H1 (cell line): ENCODE data around the gene HIC1. TPM values are rescaled to one million over a fixed set of nuclear protein-coding genes. Genes with fewer than 3 reads are reported as not detected.

Experiments
- CTCF ChIA-PET: fragments of 300-600 bp; sonication (Branson Sonifier 250); formaldehyde crosslinking; loops from one replicate; lab custom pipeline; 2021; ENCODE audit not compliant: partially characterized antibody; lab: Charles Lee
- POLR2A ChIA-PET: fragments of 300-600 bp; sonication (Branson Sonifier 250); formaldehyde crosslinking; loops from one replicate; lab custom pipeline; 2021; ENCODE audit warnings: inconsistent platforms; ENCODE audit not compliant: partially characterized antibody; lab: Charles Lee
- DNase-seq, 2 experiments: peaks; one replicate each; pipeline versions ENCODE4 v3.0.0 to v3.0.0-alpha.2; 2010 to 2022; ENCODE audit warnings: low spot score in 2 of 2, low read depth in 1 of 2, mixed read lengths in 1 of 2
- FAIRE-seq: peaks from 2 replicates; lab custom pipeline; 2011; peaks lifted over from hg19 to GRCh38; lab: Jason Lieb, UNC
- H2AFZ ChIP-seq: 2 replicates; pipeline ENCODE4 v1.8.1; 2012; ENCODE audit warnings: low read length, inconsistent platforms
- H2AK5ac ChIP-seq: 2 replicates; pipeline ENCODE4 v1.6.1; 2013; ENCODE audit warnings: low read depth, low read length
- H2BK120ac ChIP-seq: replicated peaks from 2 replicates; pipeline ENCODE3; 2013; ENCODE audit warnings: low read depth, low read length, inconsistent platforms
- H2BK12ac ChIP-seq: 2 replicates; pipeline ENCODE4 v1.6.1; 2013; ENCODE audit warnings: low read depth, low read length
- H2BK15ac ChIP-seq: 2 replicates; pipeline ENCODE4 v1.6.1; 2013; ENCODE audit warnings: low read length
- H2BK20ac ChIP-seq: 2 replicates; pipeline ENCODE4 v1.6.1; 2013; ENCODE audit warnings: low read length
- H2BK5ac ChIP-seq: 2 replicates; pipeline ENCODE4 v1.6.1; 2013; ENCODE audit warnings: low read depth, low read length
- H3K14ac ChIP-seq: 2 replicates; pipeline ENCODE4 v1.6.1; 2013; ENCODE audit warnings: inconsistent platforms; ENCODE audit not compliant: insufficient read length
- H3K18ac ChIP-seq: 2 replicates; pipeline ENCODE4 v1.6.1; 2013; ENCODE audit warnings: low read length; ENCODE audit errors: extremely low read depth
- H3K23ac ChIP-seq: 2 replicates; pipeline ENCODE4 v1.6.1; 2013; ENCODE audit warnings: inconsistent platforms; ENCODE audit not compliant: insufficient read length
- H3K23me2 ChIP-seq: 2 replicates; pipeline ENCODE4 v1.6.1; 2013; ENCODE audit warnings: low read depth, low read length
- H3K27ac ChIP-seq: 2 replicates; pipeline ENCODE4 v1.6.1; 2011; ENCODE audit warnings: low read depth, low read length, inconsistent platforms
- H3K27me3 ChIP-seq, 4 experiments: replicated peaks in 1 of 4; 1 replicate in 1 of 4; 2 replicates in 3 of 4; pipeline versions ENCODE4 v1.6.1 to v1.8.1; 2011 to 2013; ENCODE audit warnings: low read length in 3 of 4, mild to moderate bottlenecking in 3 of 4, inconsistent platforms in 2 of 4, mixed read lengths in 2 of 4, moderate library complexity in 1 of 4; ENCODE audit not compliant: control insufficient read depth in 3 of 4, insufficient read depth in 3 of 4; ENCODE audit errors: extremely low read depth in 1 of 4
- H3K36me3 ChIP-seq, 4 experiments: 2 replicates each; pipeline versions ENCODE4 v1.6.1 to v1.8.1; 2011 to 2013; ENCODE audit warnings: mild to moderate bottlenecking in 4 of 4, low read length in 3 of 4, moderate library complexity in 2 of 4, control low read depth in 1 of 4, inconsistent platforms in 1 of 4; ENCODE audit not compliant: insufficient read depth in 4 of 4, control insufficient read depth in 2 of 4
- H3K4ac ChIP-seq: replicated peaks from 2 replicates; pipeline ENCODE3; 2013; ENCODE audit warnings: low read length, low read depth, mixed read lengths, inconsistent platforms; ENCODE audit not compliant: insufficient read length
- H3K4me1 ChIP-seq, 4 experiments: replicated peaks in 1 of 4; 1 replicate in 1 of 4; 2 replicates in 3 of 4; pipeline versions ENCODE4 v1.6.1 to v1.8.1; 2011 to 2013; ENCODE audit warnings: low read length in 3 of 4, inconsistent platforms in 2 of 4, mixed read lengths in 1 of 4; ENCODE audit not compliant: insufficient read depth in 4 of 4, control insufficient read depth in 3 of 4
- H3K4me2 ChIP-seq, 2 experiments: 2 replicates each; pipeline versions ENCODE4 v1.6.1 to v1.8.1; 2011 to 2013; ENCODE audit warnings: low read depth in 2 of 2, low read length in 2 of 2, control low read depth in 1 of 2, inconsistent platforms in 1 of 2, mild to moderate bottlenecking in 1 of 2; ENCODE audit not compliant: insufficient read depth in 1 of 2
- H3K4me3 ChIP-seq, 4 experiments: fragments of 200-600, 300-600 bp in 1 of 4; sonication (generic), shearing (Covaris generic), sonication (Bioruptor Twin) in 1 of 4; 2 replicates each; pipeline versions ENCODE4 v1.5.1 to v1.8.1; 2011 to 2016; ENCODE audit warnings: low read length in 4 of 4, low read depth in 3 of 4, control low read depth in 2 of 4, inconsistent platforms in 2 of 4, mild to moderate bottlenecking in 2 of 4, mixed read lengths in 1 of 4, moderate library complexity in 1 of 4; ENCODE audit not compliant: insufficient read depth in 2 of 4; ENCODE audit errors: extremely low read depth in 1 of 4
- H3K56ac ChIP-seq: replicated peaks from 2 replicates; pipeline ENCODE3; 2013; ENCODE audit warnings: low read depth, mild to moderate bottlenecking, mixed read lengths, low read length, inconsistent platforms; ENCODE audit not compliant: insufficient read length
- H3K79me1 ChIP-seq: 2 replicates; pipeline ENCODE4 v1.6.1; 2013; ENCODE audit warnings: low read depth, low read length, control low read depth
- H3K79me2 ChIP-seq, 2 experiments: 2 replicates each; pipeline versions ENCODE4 v1.6.1 to v1.8.1; 2012 to 2013; ENCODE audit warnings: low read length in 2 of 2, mild to moderate bottlenecking in 2 of 2, inconsistent platforms in 1 of 2; ENCODE audit not compliant: insufficient read depth in 2 of 2, control insufficient read depth in 1 of 2
- H3K9ac ChIP-seq, 4 experiments: replicated peaks in 1 of 4; 1 replicate in 1 of 4; 2 replicates in 3 of 4; pipeline versions ENCODE4 v1.6.1 to v1.8.1; 2011 to 2013; ENCODE audit warnings: low read depth in 3 of 4, low read length in 3 of 4, control low read depth in 2 of 4, mild to moderate bottlenecking in 2 of 4, moderate library complexity in 2 of 4, inconsistent platforms in 1 of 4; ENCODE audit errors: extremely low read depth in 1 of 4
- H3K9me3 ChIP-seq, 2 experiments: 2 replicates each; pipeline versions ENCODE4 v1.6.1 to v1.8.1; 2012 to 2013; ENCODE audit warnings: mild to moderate bottlenecking in 2 of 2, moderate library complexity in 2 of 2, control low read depth in 1 of 2, inconsistent platforms in 1 of 2, low read depth in 1 of 2, low read length in 1 of 2, mixed read lengths in 1 of 2; ENCODE audit not compliant: insufficient read depth in 2 of 2
- H4K20me1 ChIP-seq, 2 experiments: replicated peaks in 1 of 2; 2 replicates each; pipeline versions ENCODE3 to v1.8.1; 2011 to 2013; ENCODE audit warnings: inconsistent platforms in 2 of 2, low read length in 2 of 2, mild to moderate bottlenecking in 1 of 2; ENCODE audit not compliant: insufficient read depth in 2 of 2, control insufficient read depth in 1 of 2
- H4K5ac ChIP-seq: 2 replicates; pipeline ENCODE4 v1.6.1; 2013; ENCODE audit warnings: low read length, low read depth, mixed read lengths, inconsistent platforms; ENCODE audit not compliant: insufficient read length
- H4K8ac ChIP-seq: 2 replicates; pipeline ENCODE4 v1.8.0; 2013; ENCODE audit warnings: mild to moderate bottlenecking, moderate library complexity, low read length, inconsistent platforms; ENCODE audit not compliant: insufficient read depth; ENCODE audit errors: extremely low read depth
- H4K91ac ChIP-seq: replicated peaks from 2 replicates; pipeline ENCODE3; 2013; ENCODE audit warnings: low read length, mixed read lengths, inconsistent platforms; ENCODE audit not compliant: insufficient read length
- SP4 ChIP-seq: IDR thresholded peaks from 2 replicates; pipeline ENCODE4 v1.6.1; 2012; ENCODE audit warnings: low read length, inconsistent platforms
- WGBS, 2 experiments: shearing (Covaris generic) in 1 of 2; methylation state at CpG; one replicate each; pipeline versions ENCODE4 v1.1.6 to v1.1.7; 2013 to 2015; ENCODE audit warnings: low lambda C conversion rate in 2 of 2, mixed read lengths in 2 of 2, inconsistent platforms in 1 of 2, low coverage in 1 of 2, missing lambda C conversion rate in 1 of 2; ENCODE audit not compliant: insufficient replicate concordance in 2 of 2, insufficient coverage in 1 of 2, insufficient read length in 1 of 2; ENCODE audit errors: extremely low coverage in 1 of 2, missing lambda C conversion rate in 1 of 2; 5-methylcytosine and 5-hydroxymethylcytosine counted together
- polyA plus RNA-seq, 7 experiments: library from polyadenylated mRNA; depleted of rRNA in 3 of 7; stranded (reverse) in 5 of 7; unstranded in 2 of 7; fragments of >200 nt in 5 of 7; fragments of 200-250 nt in 2 of 7; gene quantifications; 1 replicate in 5 of 7; 2 replicates in 1 of 7; 4 replicates in 1 of 7; pipeline versions ENCODE4 v1.2.1 to v1.2.3, GENCODE V29; 2011 to 2013; ENCODE audit warnings: missing spikeins in 2 of 7, mixed read lengths in 2 of 7
- total RNA-seq: library from RNA; stranded (reverse); fragmentation: NEBNext Ultra II Directional; extraction: Animal tissue kit (Norgen Biotek cat#: 25700); gene quantifications from 2 replicates; pipeline ENCODE4 v1.2.1, GENCODE V29; 2021
- TF ChIP-seq, protein P1 (sequence below): IDR thresholded peaks from 2 replicates; pipeline ENCODE4 v1.6.1; 2011; ENCODE audit warnings: low read depth, mild to moderate bottlenecking, low read length; ENCODE audit not compliant: insufficient read depth

HIC1 gene
- total and polyA plus RNA-seq, 2 of the 8 experiments (the other 6 are each of a cell fraction or from before 2014, with no cell fraction given), result 0.06 to 0.09 TPM

DNA sequence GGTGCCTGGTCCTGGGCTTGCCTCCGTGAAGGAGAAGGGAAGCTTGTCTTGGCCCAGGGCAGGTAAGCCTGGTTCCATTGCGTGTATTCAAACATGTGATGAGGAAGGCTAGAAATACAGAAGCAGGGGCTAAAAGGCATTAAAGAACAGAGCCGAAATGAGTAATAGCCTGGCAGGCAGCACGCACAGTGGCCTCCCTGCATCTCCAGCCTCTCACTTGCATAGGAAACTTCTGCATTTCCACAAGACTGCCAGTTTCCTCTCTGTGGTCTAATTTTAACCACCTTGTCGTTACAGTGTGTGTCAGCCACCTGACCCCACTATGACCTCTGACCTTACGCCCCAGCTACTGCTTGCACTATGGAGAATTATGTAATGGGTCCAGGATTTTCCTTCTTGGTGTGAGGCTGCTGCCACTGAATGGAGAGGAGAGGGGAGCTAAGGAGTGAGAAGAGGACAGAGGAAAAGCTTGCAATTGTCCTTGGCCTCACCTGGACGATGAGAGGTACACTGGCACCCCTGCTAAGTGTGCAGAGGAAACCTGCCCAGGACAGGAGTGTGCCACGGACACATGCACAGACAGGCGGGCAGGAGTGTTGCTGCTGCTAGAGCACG, 32.8 kb downstream of the HIC1 start:
- Histone ChIP-seq H3K9me3 (no peaks in the 10 kb centered on the region), H4K91ac (no peak overlapping the region), H3K27ac (no peak overlapping the region), H3K4me1 (peaks cover 0 to 15% (median 4%) of the 10 kb centered on the region in 4 experiments; a peak in 4 of 7 replicates), H3K4ac (no peak overlapping the region), H3K14ac (no peak overlapping the region), H2BK12ac (no peak overlapping the region), H2AK5ac (no peak overlapping the region), H4K20me1 (peaks cover 0 to 5% of the 10 kb centered on the region in 2 experiments), H3K27me3 (no peaks in the 10 kb centered on the region), H2BK15ac (no peak overlapping the region), H3K36me3 (no peaks in the 10 kb centered on the region), H3K56ac (no peak overlapping the region), H4K5ac (no peak overlapping the region), H3K18ac (no peak overlapping the region), H3K79me1 (no peaks in the 10 kb centered on the region), H2BK20ac (no peak overlapping the region), H3K9ac (no peak overlapping the region), H3K4me3 (no peak overlapping the region), H4K8ac (no peak overlapping the region), H2BK120ac (no peak overlapping the region), H3K4me2 (no peak overlapping the region), H2BK5ac (peak overlapping the region; percentile 37; the same call in 1 of the 2 replicates), H3K23me2 (no peaks in the 10 kb centered on the region), H2AFZ (no peak overlapping the region), H3K23ac (no peak overlapping the region), H3K79me2 (no peaks in the 10 kb centered on the region)
- ChIA-PET CTCF (interaction anchor here (0.6 to 3.5 kb wide), 8 partner anchors 17 to 176 kb away, joined by 3 to 9 read pairs (median 4); partner anchors contain the start of gene HIC1), POLR2A (interaction anchor here (0.7 to 1.2 kb wide), 2 partner anchors 17 to 33 kb away, joined by 3 read pairs; partner anchors contain the start of gene HIC1)
- 90% methylated on average over 10 of the region's 10 CpGs; no CpG with 5 or more reads in 1 of the 2 experiments for WGBS, 2 experiments
- no peak for FAIRE-seq
- DNase-seq, result no peak
- TF ChIP-seq SP4, result no peak
- TF ChIP-seq, protein P1, sequence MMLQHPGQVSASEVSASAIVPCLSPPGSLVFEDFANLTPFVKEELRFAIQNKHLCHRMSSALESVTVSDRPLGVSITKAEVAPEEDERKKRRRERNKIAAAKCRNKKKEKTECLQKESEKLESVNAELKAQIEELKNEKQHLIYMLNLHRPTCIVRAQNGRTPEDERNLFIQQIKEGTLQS, result no peak
